NCI-H187 (cell line): ENCODE results near the gene ARPC1A.
A peak's percentile ranks its signal among the peaks of the same experiment; 100 is the strongest.

Source experiments
- DNase-seq, 2 experiments: peaks; one replicate each; lab custom pipeline; 2025; lab: John Stamatoyannopoulos, UW

ARPC1A gene

DNA sequence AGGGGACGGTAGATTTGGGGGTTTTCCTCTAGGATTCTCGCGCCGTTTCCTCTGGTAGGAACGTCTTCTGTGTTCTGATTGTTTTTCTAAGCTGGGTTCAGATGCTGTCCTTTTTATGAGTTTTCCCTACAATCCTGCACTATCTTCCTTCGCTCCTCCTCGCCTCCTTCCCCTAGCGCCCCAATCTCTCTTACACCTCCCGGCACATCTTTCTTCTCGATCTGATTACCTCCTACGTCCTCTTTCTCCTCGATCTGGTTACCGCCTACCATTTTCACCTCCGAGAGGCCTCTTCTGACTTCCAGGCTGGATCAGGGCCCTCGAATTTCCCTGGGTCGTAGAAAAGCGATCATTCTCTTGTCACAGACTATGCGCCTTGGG, 83.5 kb downstream of the ARPC1A start:
- no peak for DNase-seq

DNA sequence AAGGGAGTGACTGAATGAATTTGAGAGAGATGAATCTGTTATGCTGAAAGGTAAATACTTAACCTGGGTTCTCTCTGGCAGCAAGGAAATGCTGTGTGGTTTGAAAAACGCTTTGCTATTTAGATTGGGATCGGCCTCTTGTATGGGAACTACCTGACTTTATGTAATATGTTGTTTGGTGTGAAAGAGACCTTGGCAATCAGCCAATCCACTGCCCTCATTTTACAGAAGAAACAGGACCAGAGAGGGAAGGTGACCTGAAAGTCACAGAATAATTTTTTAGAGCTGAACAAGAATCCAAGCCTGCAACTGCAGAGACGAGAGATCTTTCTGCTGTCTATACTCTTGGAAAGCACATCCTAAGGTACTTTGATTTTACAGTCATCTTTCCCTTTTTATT, 84.1 kb downstream of the ARPC1A start:
- DNase-seq, result no peak

DNA sequence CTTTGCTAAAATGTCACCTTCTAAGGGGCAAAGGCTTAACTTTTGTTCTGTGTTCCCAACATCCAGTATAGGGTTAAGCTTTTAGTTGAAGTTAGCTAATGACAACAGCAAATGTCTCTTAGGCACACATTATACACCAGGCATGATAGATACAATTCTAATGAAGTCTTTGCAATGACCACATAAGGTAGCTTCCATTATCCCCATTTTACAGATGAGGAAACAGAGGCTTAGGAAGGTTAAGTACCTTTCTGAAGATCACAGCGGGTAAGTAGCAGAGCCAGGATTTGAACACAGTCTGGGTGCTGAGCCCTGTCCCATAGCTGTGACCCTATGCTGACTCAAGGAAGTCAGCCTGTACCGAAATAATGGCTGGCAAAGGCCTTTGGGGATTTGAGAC, 84.9 kb downstream of the ARPC1A start:
- no peak for DNase-seq

DNA sequence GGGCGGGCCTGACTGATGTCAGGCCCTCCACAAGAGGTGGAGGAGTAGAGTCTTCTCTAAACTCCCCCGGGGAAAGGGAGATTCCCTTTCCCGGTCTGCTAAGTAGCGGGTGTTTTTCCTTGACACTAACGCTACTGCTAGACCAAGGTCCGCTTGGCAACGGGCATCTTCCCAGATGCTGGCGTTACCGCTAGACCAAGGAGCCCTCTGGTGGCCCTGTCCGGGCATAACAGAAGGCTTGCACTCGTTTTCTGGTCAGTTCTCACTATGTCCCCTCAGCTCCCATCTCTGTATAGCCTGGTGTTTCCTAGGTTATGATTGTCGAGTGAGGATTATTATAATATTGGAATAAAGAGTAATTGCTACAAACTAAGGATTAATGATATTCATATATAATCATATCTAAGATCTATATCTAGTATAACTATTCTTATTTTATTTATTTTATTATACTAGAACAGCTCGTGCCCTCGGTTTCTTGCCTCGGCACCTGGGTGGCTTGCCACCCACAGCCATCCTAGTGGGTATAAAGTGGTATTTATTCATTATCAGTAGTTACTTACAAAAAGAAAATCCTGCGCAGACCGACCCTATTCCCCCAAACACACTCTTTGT, 89.9 kb downstream of the ARPC1A start:
- DNase-seq, result peak in 1 of 2 experiments; percentile 6
